Large intestine (tissue), 3 donors: ENCODE data around the gene OR5K2. TPM values are rescaled to one million over a fixed set of nuclear protein-coding genes. Genes with fewer than 3 reads are reported as not detected.

ENCODE experiments used
- DNase-seq, 2 donors: peaks; one replicate each; pipeline versions ENCODE4 v3.0.0 to v3.0.0-alpha.2; 2013
- H3K27ac ChIP-seq: one replicate; pipeline ENCODE4 v1.5.1; 2013; ENCODE audit warnings: low read length
- H3K27me3 ChIP-seq: 2 replicates; pipeline ENCODE4 v1.6.1; 2013; ENCODE audit warnings: low read length; ENCODE audit not compliant: control insufficient read depth, insufficient read depth
- H3K36me3 ChIP-seq: 2 replicates; pipeline ENCODE4 v1.6.1; 2013; ENCODE audit warnings: low read length; ENCODE audit not compliant: control insufficient read depth, insufficient read depth
- H3K4me1 ChIP-seq: one replicate; pipeline ENCODE4 v1.6.1; 2013; ENCODE audit warnings: low read length; ENCODE audit not compliant: control insufficient read depth, insufficient read depth
- H3K4me3 ChIP-seq: one replicate; pipeline ENCODE4 v1.5.1; 2013; ENCODE audit warnings: low read length
- H3K9me3 ChIP-seq: one replicate; pipeline ENCODE4 v1.6.1; 2013; ENCODE audit warnings: mild to moderate bottlenecking, low read depth, low read length, moderate library complexity; ENCODE audit not compliant: control insufficient read depth
- WGBS: methylation state at CpG from one replicate; pipeline ENCODE4 v1.1.5; 2013; ENCODE audit warnings: low lambda C conversion rate; ENCODE audit not compliant: insufficient coverage; 5-methylcytosine and 5-hydroxymethylcytosine counted together
- polyA plus RNA-seq: library from polyadenylated mRNA; unstranded; fragments of 120-200 nt; gene quantifications from one replicate; pipeline ENCODE4 v1.2.1, GENCODE V29; 2013

The OR5K2 gene
- polyA plus RNA-seq, 1 donor, result 0.40 TPM

DNA sequence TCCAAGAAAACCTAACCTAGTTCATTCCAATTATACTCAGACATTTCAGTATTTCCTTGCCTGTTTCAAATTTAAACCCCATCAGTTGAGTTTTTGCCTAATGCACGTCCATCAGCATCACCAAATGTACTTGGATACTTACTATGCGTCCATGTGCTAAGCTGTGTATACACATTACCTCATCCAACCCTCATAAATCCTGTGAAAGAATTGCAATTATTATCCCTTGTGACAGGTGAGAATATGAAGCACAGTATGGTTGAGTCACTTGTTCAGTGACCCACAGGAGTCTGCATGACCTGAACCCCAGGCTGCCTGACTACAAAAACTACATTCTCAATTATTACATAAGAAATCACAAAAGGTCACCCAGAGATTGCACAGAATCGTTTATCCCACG lies 2.5 kb downstream of the OR5K2 start:
- no peak for DNase-seq
- H3K36me3 ChIP-seq, result no peaks in the 10 kb centered on the region
- no peaks in the 10 kb centered on the region for H3K4me1 ChIP-seq
- no peaks in the 10 kb centered on the region for H3K27me3 ChIP-seq
- no peak overlapping the region for H3K4me3 ChIP-seq
- H3K27ac ChIP-seq, result no peak overlapping the region
- H3K9me3 ChIP-seq, result no peaks in the 10 kb centered on the region
- 100% methylated on average over 2 of the region's 4 CpGs for WGBS

DNA sequence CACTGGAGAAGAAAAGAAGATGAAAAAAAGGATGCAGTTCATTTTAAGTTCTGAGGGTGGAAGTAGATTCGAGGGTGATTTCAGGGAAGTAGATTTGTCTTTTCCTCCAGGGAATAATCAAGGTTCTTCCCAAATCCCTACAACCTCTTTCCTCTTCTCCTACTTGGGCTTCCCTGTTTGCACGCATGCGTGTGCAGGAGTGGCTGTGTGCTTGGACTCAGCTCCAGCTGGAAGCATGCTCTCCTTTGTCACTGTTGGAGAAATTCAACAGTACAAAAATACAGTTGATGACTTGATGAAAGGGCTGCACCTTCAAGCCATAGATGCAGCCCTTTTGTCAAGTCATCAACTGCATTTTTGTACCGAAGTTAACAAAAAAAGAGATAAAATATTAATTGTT lies 3.8 kb downstream of the OR5K2 start:
- WGBS, result 89% methylated on average over 3 of the region's 4 CpGs
- Histone ChIP-seq H3K27me3 (no peaks in the 10 kb centered on the region), H3K27ac (no peak overlapping the region), H3K4me1 (no peaks in the 10 kb centered on the region), H3K36me3 (no peaks in the 10 kb centered on the region), H3K4me3 (no peak overlapping the region), H3K9me3 (no peaks in the 10 kb centered on the region)
- DNase-seq, result no peak

DNA sequence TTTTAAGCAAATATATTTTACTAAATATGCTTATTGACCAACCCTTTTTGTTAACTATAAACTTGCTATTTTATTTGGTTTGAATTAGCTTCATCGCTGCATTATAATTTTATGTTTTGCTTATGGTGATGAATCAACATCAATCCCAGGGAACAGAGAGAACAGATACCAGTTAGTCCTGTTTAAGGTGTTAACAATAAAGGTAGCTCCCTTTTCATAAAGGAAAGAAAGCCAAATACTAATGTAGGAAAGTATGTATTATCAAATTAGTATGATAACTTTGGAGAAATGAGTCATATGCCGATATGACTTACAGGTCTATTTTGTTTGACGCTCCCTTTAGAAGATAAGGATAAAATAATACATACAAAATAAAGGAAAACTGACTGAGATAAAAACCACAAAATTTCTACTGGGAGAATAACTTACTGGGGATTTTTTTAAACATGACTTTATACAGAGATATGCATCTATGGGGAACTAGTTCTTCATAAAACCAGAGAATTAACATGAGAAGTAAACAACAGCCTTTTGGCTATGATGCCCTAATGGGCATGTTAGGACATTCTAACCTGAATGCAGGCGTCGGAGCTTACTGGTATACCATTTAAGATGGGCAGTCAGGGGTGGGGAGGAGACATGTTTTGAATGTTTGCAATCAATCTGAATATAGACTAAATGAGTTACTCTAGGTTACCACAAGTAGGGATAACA lies 4.5 kb downstream of the OR5K2 start:
- no peaks in the 10 kb centered on the region for H3K27me3 ChIP-seq
- H3K36me3 ChIP-seq, result no peaks in the 10 kb centered on the region
- H3K4me3 ChIP-seq, result no peak overlapping the region
- DNase-seq, result no peak
- WGBS, result 95% methylated on average over 3 of the region's 5 CpGs
- H3K4me1 ChIP-seq, result no peaks in the 10 kb centered on the region
- no peak overlapping the region for H3K27ac ChIP-seq
- no peaks in the 10 kb centered on the region for H3K9me3 ChIP-seq

- Histone ChIP-seq H3K9me3 (no peaks in the 10 kb centered on the region), H3K27ac (no peak overlapping the region), H3K27me3 (no peaks in the 10 kb centered on the region), H3K36me3 (no peaks in the 10 kb centered on the region), H3K4me1 (no peaks in the 10 kb centered on the region), H3K4me3 (no peak overlapping the region)
- no peak for DNase-seq
- WGBS, result no CpG with 5 or more reads among the region's 4 CpGs
Observed at GRCh38 chr3:98504539-98504938, 7.1 kb downstream of the OR5K2 start.

DNA sequence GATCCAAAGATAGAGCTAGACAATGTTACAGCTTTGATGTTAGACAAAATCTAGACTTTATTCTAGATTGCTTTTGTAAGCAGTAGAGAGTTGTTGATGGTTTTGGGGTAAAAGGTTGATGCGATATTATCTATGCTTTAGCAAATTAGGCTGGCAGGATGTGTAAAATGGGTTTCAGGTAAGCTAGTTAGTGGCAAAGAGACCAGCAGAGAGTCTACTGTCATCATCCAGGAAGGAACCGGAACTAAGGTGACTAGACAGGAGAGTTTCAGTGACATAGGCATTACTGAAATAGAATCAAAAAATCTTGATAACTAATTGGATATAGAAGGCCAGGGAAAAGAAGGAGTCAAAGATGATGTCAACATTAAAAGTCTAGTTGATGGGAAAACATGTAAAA lies 11.1 kb downstream of the OR5K2 start:
- H3K4me1 ChIP-seq, result no peaks in the 10 kb centered on the region
- no peak overlapping the region for H3K4me3 ChIP-seq
- no peak overlapping the region for H3K27ac ChIP-seq
- H3K36me3 ChIP-seq, result peaks cover 2% of the 10 kb centered on the region
- H3K9me3 ChIP-seq, result no peaks in the 10 kb centered on the region
- WGBS, result 100% methylated on average over 2 of the region's 2 CpGs
- H3K27me3 ChIP-seq, result no peaks in the 10 kb centered on the region
- no peak for DNase-seq

GRCh38 chr3:98512576-98512975 lies 15.1 kb downstream of the OR5K2 start:
- no peak for DNase-seq
- Histone ChIP-seq H3K4me1 (no peaks in the 10 kb centered on the region), H3K27ac (no peak overlapping the region), H3K4me3 (no peak overlapping the region), H3K36me3 (peaks cover 14% of the 10 kb centered on the region), H3K9me3 (no peaks in the 10 kb centered on the region), H3K27me3 (no peaks in the 10 kb centered on the region)
- 90% methylated on average over 2 of the region's 4 CpGs for WGBS

DNA sequence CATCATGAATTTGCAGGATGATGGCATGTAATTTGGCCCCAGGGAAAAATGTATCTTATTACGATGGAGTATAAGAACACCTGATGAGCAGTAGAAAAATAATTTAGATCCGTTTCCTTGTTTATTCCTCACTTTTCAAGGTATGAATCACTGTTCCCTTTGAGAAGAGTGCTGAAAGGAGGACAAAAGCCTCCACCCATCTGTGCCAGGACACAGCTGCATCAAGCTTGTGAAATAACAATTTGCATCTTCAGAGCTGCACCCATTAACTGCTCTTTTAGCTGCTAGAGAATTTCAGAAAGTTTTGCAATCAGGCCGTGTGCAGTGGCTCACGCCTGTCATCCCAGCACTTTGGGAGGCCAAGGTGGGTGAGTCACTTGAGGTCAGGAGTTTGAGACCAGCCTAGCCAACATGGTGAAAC lies 15.6 kb downstream of the OR5K2 start:
- Histone ChIP-seq H3K27me3 (no peaks in the 10 kb centered on the region), H3K36me3 (peaks cover 15% of the 10 kb centered on the region), H3K9me3 (no peaks in the 10 kb centered on the region), H3K4me1 (no peaks in the 10 kb centered on the region), H3K27ac (no peak overlapping the region), H3K4me3 (no peak overlapping the region)
- DNase-seq, result no peak
- WGBS, result no CpG with 5 or more reads among the region's 4 CpGs

- 100% methylated on average over 1 of the region's 3 CpGs for WGBS
- no peaks in the 10 kb centered on the region for H3K9me3 ChIP-seq
- no peak overlapping the region for H3K4me3 ChIP-seq
- no peaks in the 10 kb centered on the region for H3K27me3 ChIP-seq
- no peak for DNase-seq
- no peaks in the 10 kb centered on the region for H3K4me1 ChIP-seq
- no peak overlapping the region for H3K27ac ChIP-seq
- H3K36me3 ChIP-seq, result peaks cover 17% of the 10 kb centered on the region
Observed at GRCh38 chr3:98513736-98514135, 16.3 kb downstream of the OR5K2 start.

GRCh38 chr3:98514948-98515347 lies 17.5 kb downstream of the OR5K2 start:
- 80% methylated on average over 1 of the region's 1 CpG for WGBS
- Histone ChIP-seq H3K27me3 (no peaks in the 10 kb centered on the region), H3K36me3 (peaks cover 23% of the 10 kb centered on the region), H3K9me3 (no peaks in the 10 kb centered on the region), H3K27ac (no peak overlapping the region), H3K4me3 (no peak overlapping the region), H3K4me1 (no peaks in the 10 kb centered on the region)
- DNase-seq, result peak in 1 of 2 donors; percentile 7

- H3K27ac ChIP-seq, result no peak overlapping the region
- peaks cover 3% of the 10 kb centered on the region for H3K4me1 ChIP-seq
- H3K9me3 ChIP-seq, result no peaks in the 10 kb centered on the region
- H3K36me3 ChIP-seq, result peaks cover 24% of the 10 kb centered on the region
- no peak overlapping the region for H3K4me3 ChIP-seq
- no peaks in the 10 kb centered on the region for H3K27me3 ChIP-seq
- no peak for DNase-seq
- WGBS, result no CpG with 5 or more reads among the region's 2 CpGs
Observed at GRCh38 chr3:98518816-98519215, 21.3 kb downstream of the OR5K2 start.

DNA sequence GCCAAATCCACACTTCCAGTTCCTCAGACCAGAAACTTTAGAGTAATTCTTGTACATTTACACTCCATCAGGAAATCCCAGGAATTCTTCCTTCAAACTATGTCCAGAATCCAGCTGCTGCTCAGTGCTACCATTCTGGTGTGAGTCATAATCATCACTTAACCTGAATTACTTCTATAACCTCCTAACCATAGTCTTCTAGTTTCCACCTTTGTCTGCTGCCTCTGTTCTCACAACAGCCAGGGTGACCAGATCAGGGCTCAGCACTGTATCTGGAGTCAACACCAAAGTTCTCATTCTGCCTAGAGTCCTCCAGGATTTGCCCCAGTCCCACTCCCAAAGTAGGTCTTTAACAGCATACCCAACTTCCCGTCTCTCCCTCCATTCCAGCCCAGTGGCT lies 21.9 kb downstream of the OR5K2 start:
- H3K36me3 ChIP-seq, result peaks cover 24% of the 10 kb centered on the region
- peaks cover 3% of the 10 kb centered on the region for H3K4me1 ChIP-seq
- H3K27ac ChIP-seq, result no peak overlapping the region
- H3K27me3 ChIP-seq, result no peaks in the 10 kb centered on the region
- no CpG with 5 or more reads among the region's 1 CpG for WGBS
- H3K4me3 ChIP-seq, result no peak overlapping the region
- no peak for DNase-seq
- no peaks in the 10 kb centered on the region for H3K9me3 ChIP-seq
